Measurements from ENCODE around the gene SLC6A11.

DNA sequence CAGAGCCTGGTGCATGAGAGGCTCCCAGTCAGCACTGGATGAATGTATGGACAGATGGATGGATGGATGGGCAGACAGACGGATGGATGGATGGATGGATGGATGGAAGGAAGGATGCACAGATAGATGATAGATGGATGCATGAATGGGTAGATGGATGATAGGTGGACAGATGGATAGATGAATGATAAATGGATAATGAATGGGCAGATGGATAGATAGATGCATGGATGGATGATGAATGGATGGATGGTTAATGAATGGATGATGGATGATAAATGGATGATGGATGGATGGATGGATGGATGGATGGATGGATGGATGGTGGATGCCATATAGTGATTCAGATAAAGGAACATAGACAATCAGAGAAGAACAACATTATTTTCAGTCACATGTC is 71.0 kb downstream of the SLC6A11 start:
- TF ChIP-seq, protein P1, sequence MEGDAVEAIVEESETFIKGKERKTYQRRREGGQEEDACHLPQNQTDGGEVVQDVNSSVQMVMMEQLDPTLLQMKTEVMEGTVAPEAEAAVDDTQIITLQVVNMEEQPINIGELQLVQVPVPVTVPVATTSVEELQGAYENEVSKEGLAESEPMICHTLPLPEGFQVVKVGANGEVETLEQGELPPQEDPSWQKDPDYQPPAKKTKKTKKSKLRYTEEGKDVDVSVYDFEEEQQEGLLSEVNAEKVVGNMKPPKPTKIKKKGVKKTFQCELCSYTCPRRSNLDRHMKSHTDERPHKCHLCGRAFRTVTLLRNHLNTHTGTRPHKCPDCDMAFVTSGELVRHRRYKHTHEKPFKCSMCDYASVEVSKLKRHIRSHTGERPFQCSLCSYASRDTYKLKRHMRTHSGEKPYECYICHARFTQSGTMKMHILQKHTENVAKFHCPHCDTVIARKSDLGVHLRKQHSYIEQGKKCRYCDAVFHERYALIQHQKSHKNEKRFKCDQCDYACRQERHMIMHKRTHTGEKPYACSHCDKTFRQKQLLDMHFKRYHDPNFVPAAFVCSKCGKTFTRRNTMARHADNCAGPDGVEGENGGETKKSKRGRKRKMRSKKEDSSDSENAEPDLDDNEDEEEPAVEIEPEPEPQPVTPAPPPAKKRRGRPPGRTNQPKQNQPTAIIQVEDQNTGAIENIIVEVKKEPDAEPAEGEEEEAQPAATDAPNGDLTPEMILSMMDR (IDR thresholded peaks at IDR 0.05): no peak
- no peak for TF ChIP-seq EZH2 (IDR thresholded peaks at IDR 0.05; ENCODE audit: borderline replicate concordance, insufficient read depth, low read depth, low read length, poor library complexity, severe bottlenecking)

Data from B cell (primary cell).